ENCODE data around the gene EXOC3L1.

The EXOC3L1 gene

GRCh38 chr16:67183627-67184452 lies 6.1 kb downstream of the EXOC3L1 start, which contains the start of gene MATCAP1:
Gene MATCAP1, minus strand, starts transcription at chr16:67183963. Its CDS starts 3,353 bp downstream, at chr16:67180610.
- Histone ChIP-seq H3K27ac (ENCODE audit: extremely low read depth, low read depth, low read length) (peak within 1 kb of the TSS; percentile 88), H3K4me1 (ENCODE audit: control insufficient read depth, insufficient read depth, low read length) (peaks cover 9% of the 10 kb centered on the region), H3K4me3 (ENCODE audit: low read depth, low read length) (peak within 1 kb of the TSS; percentile 84), H3K9me3 (ENCODE audit: control insufficient read depth, insufficient read depth, low read depth, low read length) (no peaks in the 10 kb centered on the region), H3K36me3 (ENCODE audit: control insufficient read depth in 2 of 2, insufficient read depth in 1 of 2, low read length in 2 of 2) (peaks cover 0 to 22% of the 10 kb centered on the region in 2 experiments; a peak in 1 of 3 replicates)
- ChIA-PET CTCF (interaction anchor here (0.5 to 2.6 kb wide), 14 partner anchors 9 to 1191 kb away, joined by 3 to 30 read pairs (median 6); partner anchors contain the start of gene CES3), POLR2A (interaction anchor here (0.9 to 1.1 kb wide), 4 partner anchors 9 to 64 kb away, joined by 3 read pairs; partner anchors contain the start of genes B3GNT9 and FHOD1)
- TF ChIP-seq CTCF (tag by site-specific recombination; IDR thresholded peaks at IDR 0.05): 0 out of 2 replicates have a peak, but pooled peaks have one; percentile 38
- peak; percentile 98 for TF ChIP-seq ZNF335 (tag by site-specific recombination; conservative IDR thresholded peaks at IDR 0.05)
- TF ChIP-seq KLF17 (tag by site-specific recombination; IDR thresholded peaks at IDR 0.05): peak; percentile 72; the same call in 1 of the 2 replicates
- 0 out of 2 replicates have a peak, but pooled peaks have one; percentile 67 for TF ChIP-seq ZNF561 (tag by site-specific recombination; IDR thresholded peaks at IDR 0.05; ENCODE audit: borderline replicate concordance)
- TF ChIP-seq ZNF398 (tag by site-specific recombination; IDR thresholded peaks at IDR 0.05): peak; percentile 88
- peak; percentile 89 for TF ChIP-seq ZNF600 (tag by site-specific recombination; IDR thresholded peaks at IDR 0.05)
- TF ChIP-seq KLF10 (tag by site-specific recombination; IDR thresholded peaks at IDR 0.05): peak; percentile 66; the same call in 1 of the 2 replicates
- TF ChIP-seq GLIS2 (tag by site-specific recombination; IDR thresholded peaks at IDR 0.05): peak; percentile 91
- TF ChIP-seq ZEB2 (tag by site-specific recombination; IDR thresholded peaks at IDR 0.05): peak; percentile 95
- TF ChIP-seq ZNF585B (tag by site-specific recombination; IDR thresholded peaks at IDR 0.05): no peak
- peak; percentile 86 for TF ChIP-seq ZFHX2 (tag by site-specific recombination; conservative IDR thresholded peaks at IDR 0.05)
- TF ChIP-seq KLF9 (tag by site-specific recombination; IDR thresholded peaks at IDR 0.05; ENCODE audit: low read depth): peak; percentile 96
- TF ChIP-seq ZBTB7A (tag by site-specific recombination; IDR thresholded peaks at IDR 0.05; ENCODE audit: low read depth): peak; percentile 40; the same call in 1 of the 2 replicates
- TF ChIP-seq PRDM10 (tag by site-specific recombination; IDR thresholded peaks at IDR 0.05): peak; percentile 37
- 0 out of 2 replicates have a peak, but pooled peaks have one; percentile 18 for TF ChIP-seq ZNF843 (tag by site-specific recombination; IDR thresholded peaks at IDR 0.05)
- no peak for TF ChIP-seq TRIM28 (IDR thresholded peaks at IDR 0.05; ENCODE audit: borderline replicate concordance, low read length)
- TF ChIP-seq PRDM4 (tag by site-specific recombination; IDR thresholded peaks at IDR 0.05): peak; percentile 8; the same call in 1 of the 2 replicates
- TF ChIP-seq ZBTB20 (tag by site-specific recombination; IDR thresholded peaks at IDR 0.05): peak; percentile 83
- peak; percentile 96 for TF ChIP-seq SP2 (tag by site-specific recombination; IDR thresholded peaks at IDR 0.05)
- TF ChIP-seq ZBTB17 (tag by site-specific recombination; IDR thresholded peaks at IDR 0.05): peak; percentile 79
- peak; percentile 94 for TF ChIP-seq SP3 (tag by site-specific recombination; IDR thresholded peaks at IDR 0.05)
- TF ChIP-seq PATZ1 (tag by site-specific recombination; IDR thresholded peaks at IDR 0.05): peak; percentile 95
- no peak for TF ChIP-seq ZNF580 (tag by site-specific recombination; IDR thresholded peaks at IDR 0.05)

Data from HEK293 (cell line).